Measurements from ENCODE around the gene LY6G5B.

DNA sequence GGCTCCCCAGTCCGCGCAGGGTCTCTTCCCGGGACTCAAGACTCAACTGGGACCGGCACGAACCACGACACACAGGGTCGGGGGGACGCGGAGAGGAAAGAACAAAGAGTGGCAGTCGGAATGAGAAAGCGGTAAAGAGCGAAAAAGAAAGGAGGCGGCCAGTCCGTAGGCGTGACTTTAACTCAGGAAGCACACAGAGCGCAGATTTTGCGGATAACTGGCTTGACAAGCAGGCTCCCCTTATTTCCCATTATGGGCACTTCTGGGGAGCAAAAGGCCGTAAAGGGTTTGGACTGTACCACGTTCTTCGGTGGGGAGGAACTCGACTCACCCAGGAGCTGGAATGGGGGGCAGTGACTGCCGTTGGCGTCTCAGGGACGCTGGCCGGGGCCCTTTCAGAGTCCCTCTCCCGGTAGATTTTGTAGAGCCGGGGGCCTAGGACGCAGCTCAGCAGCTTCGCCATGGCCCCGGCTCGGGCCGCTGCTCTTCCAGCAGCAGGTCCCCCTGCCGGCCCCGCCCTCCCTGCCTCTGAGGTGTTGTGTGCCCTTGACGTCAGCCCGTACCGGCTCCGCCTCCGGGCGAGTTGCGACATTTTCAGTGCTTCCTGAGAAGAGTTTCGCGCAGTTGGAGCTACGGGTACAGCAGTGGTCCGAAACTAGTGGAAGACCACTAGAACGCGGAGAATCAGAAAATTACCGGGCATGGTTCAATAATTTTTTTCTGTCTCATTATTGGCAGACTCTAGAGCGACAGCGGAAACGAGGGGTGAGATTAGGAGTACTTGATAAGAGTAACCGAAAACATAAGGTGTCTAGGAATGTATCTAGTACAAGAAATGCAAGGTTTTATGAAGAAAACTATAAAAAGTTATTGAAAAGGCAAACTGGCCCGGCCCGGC lies 33.3 kb downstream of the LY6G5B start, which contains the start of gene ABHD16A:
- TF ChIP-seq POLR2A (IDR thresholded peaks at IDR 0.05), result peak; percentile 93 to 97
- TF ChIP-seq, protein P1, sequence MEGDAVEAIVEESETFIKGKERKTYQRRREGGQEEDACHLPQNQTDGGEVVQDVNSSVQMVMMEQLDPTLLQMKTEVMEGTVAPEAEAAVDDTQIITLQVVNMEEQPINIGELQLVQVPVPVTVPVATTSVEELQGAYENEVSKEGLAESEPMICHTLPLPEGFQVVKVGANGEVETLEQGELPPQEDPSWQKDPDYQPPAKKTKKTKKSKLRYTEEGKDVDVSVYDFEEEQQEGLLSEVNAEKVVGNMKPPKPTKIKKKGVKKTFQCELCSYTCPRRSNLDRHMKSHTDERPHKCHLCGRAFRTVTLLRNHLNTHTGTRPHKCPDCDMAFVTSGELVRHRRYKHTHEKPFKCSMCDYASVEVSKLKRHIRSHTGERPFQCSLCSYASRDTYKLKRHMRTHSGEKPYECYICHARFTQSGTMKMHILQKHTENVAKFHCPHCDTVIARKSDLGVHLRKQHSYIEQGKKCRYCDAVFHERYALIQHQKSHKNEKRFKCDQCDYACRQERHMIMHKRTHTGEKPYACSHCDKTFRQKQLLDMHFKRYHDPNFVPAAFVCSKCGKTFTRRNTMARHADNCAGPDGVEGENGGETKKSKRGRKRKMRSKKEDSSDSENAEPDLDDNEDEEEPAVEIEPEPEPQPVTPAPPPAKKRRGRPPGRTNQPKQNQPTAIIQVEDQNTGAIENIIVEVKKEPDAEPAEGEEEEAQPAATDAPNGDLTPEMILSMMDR (IDR thresholded peaks at IDR 0.05), result peak in 3 of 4 experiments; percentile 14 to 40 (median 31)
- TF ChIP-seq POLR2AphosphoS5 (IDR thresholded peaks at IDR 0.05), result peak; percentile 97
